Stimulated activated CD8-positive, alpha-beta memory T cell treated with anti-CD3 and anti-CD28 coated beads, Interleukin-12 subunit alpha, Interleukin-12 subunit beta, amount 100 ng/mL, for 24 hours (primary cell): ENCODE results near the gene FOCAD.

Experiments used
- DNase-seq: peaks from one replicate; pipeline ENCODE4 v3.0.0-alpha.2; 2020; ENCODE audit errors: extremely low read depth

Gene FOCAD

GRCh38 chr9:20734275-20734674, 50.2 kb downstream of the FOCAD start:
- DNase-seq: no peak

GRCh38 chr9:20740304-20740703, 56.2 kb downstream of the FOCAD start:
- no peak for DNase-seq

- DNase-seq: no peak
Observed at GRCh38 chr9:20740929-20741582, 57.0 kb downstream of the FOCAD start.

GRCh38 chr9:20742833-20743232, 58.8 kb downstream of the FOCAD start:
- no peak for DNase-seq

GRCh38 chr9:20744036-20744630, 60.1 kb downstream of the FOCAD start:
- no peak for DNase-seq

GRCh38 chr9:20746967-20747366, 62.9 kb downstream of the FOCAD start:
- no peak for DNase-seq

- DNase-seq: no peak
Observed at GRCh38 chr9:20749496-20750198, 65.6 kb downstream of the FOCAD start.

- no peak for DNase-seq
Observed at GRCh38 chr9:20753761-20754160, 69.7 kb downstream of the FOCAD start.

- no peak for DNase-seq
Observed at GRCh38 chr9:20754556-20754955, 70.5 kb downstream of the FOCAD start.

- no peak for DNase-seq
Observed at GRCh38 chr9:20760246-20760891, 76.3 kb downstream of the FOCAD start.

- no peak for DNase-seq
Observed at GRCh38 chr9:20770947-20771346, 86.9 kb downstream of the FOCAD start.

- DNase-seq: no peak
Observed at GRCh38 chr9:20771729-20772128, 87.7 kb downstream of the FOCAD start.

- no peak for DNase-seq
Observed at GRCh38 chr9:20775683-20776082, 91.6 kb downstream of the FOCAD start.

- no peak for DNase-seq
Observed at GRCh38 chr9:20781092-20781491, 97.0 kb downstream of the FOCAD start.

GRCh38 chr9:20782289-20782688, 98.2 kb downstream of the FOCAD start:
- DNase-seq: no peak

GRCh38 chr9:20783057-20784038, 99.3 kb downstream of the FOCAD start:
- DNase-seq: no peak

GRCh38 chr9:20784196-20784595, 100.1 kb downstream of the FOCAD start:
- no peak for DNase-seq

GRCh38 chr9:20786807-20787206, 102.7 kb downstream of the FOCAD start:
- no peak for DNase-seq

GRCh38 chr9:20788526-20789451, 104.7 kb downstream of the FOCAD start:
- no peak for DNase-seq

- DNase-seq: no peak
Observed at GRCh38 chr9:20790721-20791120, 106.7 kb downstream of the FOCAD start.
